ENCODE data around the gene PHF5A.

Gene PHF5A

DNA sequence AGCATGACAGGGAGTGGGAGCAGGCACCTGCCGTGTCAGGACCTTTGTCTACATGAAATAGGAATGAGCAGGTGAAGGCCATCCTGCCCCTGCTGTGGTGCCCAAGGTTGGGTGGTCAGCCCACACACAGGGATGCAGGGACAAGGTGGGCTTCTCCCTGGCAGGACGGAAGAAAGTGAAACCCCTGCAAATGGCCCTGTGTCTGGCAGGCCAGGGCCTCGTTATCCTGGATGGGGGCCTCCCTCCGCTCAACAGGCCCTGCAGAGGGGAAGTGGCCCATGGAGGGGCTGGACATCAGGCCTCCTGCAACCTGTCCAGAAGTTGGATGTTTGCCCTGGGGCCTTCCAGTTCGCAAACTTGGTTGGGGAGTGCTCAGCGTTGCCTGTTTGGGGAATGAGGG, 36.8 kb downstream of the PHF5A start:
- H3K9me2 ChIP-seq (replicated peaks; ENCODE audit: insufficient read depth, low read length), result no peaks in the 10 kb centered on the region
- TF ChIP-seq, protein P1, sequence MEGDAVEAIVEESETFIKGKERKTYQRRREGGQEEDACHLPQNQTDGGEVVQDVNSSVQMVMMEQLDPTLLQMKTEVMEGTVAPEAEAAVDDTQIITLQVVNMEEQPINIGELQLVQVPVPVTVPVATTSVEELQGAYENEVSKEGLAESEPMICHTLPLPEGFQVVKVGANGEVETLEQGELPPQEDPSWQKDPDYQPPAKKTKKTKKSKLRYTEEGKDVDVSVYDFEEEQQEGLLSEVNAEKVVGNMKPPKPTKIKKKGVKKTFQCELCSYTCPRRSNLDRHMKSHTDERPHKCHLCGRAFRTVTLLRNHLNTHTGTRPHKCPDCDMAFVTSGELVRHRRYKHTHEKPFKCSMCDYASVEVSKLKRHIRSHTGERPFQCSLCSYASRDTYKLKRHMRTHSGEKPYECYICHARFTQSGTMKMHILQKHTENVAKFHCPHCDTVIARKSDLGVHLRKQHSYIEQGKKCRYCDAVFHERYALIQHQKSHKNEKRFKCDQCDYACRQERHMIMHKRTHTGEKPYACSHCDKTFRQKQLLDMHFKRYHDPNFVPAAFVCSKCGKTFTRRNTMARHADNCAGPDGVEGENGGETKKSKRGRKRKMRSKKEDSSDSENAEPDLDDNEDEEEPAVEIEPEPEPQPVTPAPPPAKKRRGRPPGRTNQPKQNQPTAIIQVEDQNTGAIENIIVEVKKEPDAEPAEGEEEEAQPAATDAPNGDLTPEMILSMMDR (IDR thresholded peaks at IDR 0.05; ENCODE audit: insufficient read depth, low read length, poor library complexity, severe bottlenecking), result no peak
- TF ChIP-seq EZH2phosphoT487 (conservative IDR thresholded peaks at IDR 0.05; ENCODE audit: low read length), result no peak

DNA sequence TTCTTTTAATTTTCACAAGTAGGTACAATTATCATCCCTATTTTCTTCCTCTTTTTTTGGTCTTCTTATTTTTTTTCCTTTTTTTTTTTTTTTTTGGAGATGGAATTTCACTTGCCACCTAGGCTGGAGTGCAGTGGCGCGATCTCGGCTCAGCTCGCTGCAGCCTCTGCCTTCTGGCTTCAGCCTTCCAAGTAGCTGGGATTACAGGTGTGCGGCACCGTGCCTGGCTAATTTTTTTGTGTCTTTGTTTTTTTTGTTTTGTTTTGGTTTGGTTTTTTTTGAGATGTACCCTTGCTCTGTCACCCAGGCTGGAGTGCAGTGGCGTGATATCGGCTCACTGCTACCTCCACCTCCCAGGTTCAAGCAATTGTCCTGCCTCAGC, 38.5 kb downstream of the PHF5A start:
- no peaks in the 10 kb centered on the region for H3K9me3 ChIP-seq (ENCODE audit: insufficient read depth, low read length)
- no peaks in the 10 kb centered on the region for H3K27me3 ChIP-seq (ENCODE audit: low read length)
- H3K4me3 ChIP-seq (ENCODE audit: insufficient read depth, low read length, poor library complexity, severe bottlenecking), result no peak overlapping the region
- H4K20me1 ChIP-seq (ENCODE audit: low read depth, low read length), result no peaks in the 10 kb centered on the region
- no peak overlapping the region for H2AFZ ChIP-seq (ENCODE audit: low read depth, low read length, severe bottlenecking)
- H3K9ac ChIP-seq (ENCODE audit: low read length), result no peak overlapping the region
- TF ChIP-seq, protein P1 (IDR thresholded peaks at IDR 0.05; ENCODE audit: insufficient read depth, low read length, poor library complexity, severe bottlenecking), result no peak
- no peak for TF ChIP-seq EZH2phosphoT487 (conservative IDR thresholded peaks at IDR 0.05; ENCODE audit: low read length)
- H3K9me2 ChIP-seq (replicated peaks; ENCODE audit: insufficient read depth, low read length), result no peaks in the 10 kb centered on the region
- H3K79me2 ChIP-seq (ENCODE audit: insufficient read depth, low read length), result no peaks in the 10 kb centered on the region
- H3K4me2 ChIP-seq (ENCODE audit: low read depth, low read length, poor library complexity, severe bottlenecking), result no peak overlapping the region
- no peak overlapping the region for H3K27ac ChIP-seq (ENCODE audit: low read depth, low read length)
- no peaks in the 10 kb centered on the region for H3F3A ChIP-seq (ENCODE audit: insufficient read depth)
- H3K36me3 ChIP-seq (ENCODE audit: low read length), result no peaks in the 10 kb centered on the region

More for the DNA sequence above, 36.8 kb downstream of the PHF5A start:
- no peak overlapping the region for H3K9ac ChIP-seq (ENCODE audit: low read length)
- no peak overlapping the region for H3K27ac ChIP-seq (ENCODE audit: low read depth, low read length)
- no peaks in the 10 kb centered on the region for H3K36me3 ChIP-seq (ENCODE audit: low read length)
- peaks cover 12% of the 10 kb centered on the region; the same call in 1 of the 2 replicates for H3K79me2 ChIP-seq (ENCODE audit: insufficient read depth, low read length)
- no peak overlapping the region for H2AFZ ChIP-seq (ENCODE audit: low read depth, low read length, severe bottlenecking)
- no peaks in the 10 kb centered on the region for H3K9me3 ChIP-seq (ENCODE audit: insufficient read depth, low read length)
- H4K20me1 ChIP-seq (ENCODE audit: low read depth, low read length), result no peaks in the 10 kb centered on the region
- H3K4me3 ChIP-seq (ENCODE audit: insufficient read depth, low read length, poor library complexity, severe bottlenecking), result no peak overlapping the region
- H3F3A ChIP-seq (ENCODE audit: insufficient read depth), result no peaks in the 10 kb centered on the region
- H3K4me2 ChIP-seq (ENCODE audit: low read depth, low read length, poor library complexity, severe bottlenecking), result no peak overlapping the region
- no peaks in the 10 kb centered on the region for H3K27me3 ChIP-seq (ENCODE audit: low read length)

DNA sequence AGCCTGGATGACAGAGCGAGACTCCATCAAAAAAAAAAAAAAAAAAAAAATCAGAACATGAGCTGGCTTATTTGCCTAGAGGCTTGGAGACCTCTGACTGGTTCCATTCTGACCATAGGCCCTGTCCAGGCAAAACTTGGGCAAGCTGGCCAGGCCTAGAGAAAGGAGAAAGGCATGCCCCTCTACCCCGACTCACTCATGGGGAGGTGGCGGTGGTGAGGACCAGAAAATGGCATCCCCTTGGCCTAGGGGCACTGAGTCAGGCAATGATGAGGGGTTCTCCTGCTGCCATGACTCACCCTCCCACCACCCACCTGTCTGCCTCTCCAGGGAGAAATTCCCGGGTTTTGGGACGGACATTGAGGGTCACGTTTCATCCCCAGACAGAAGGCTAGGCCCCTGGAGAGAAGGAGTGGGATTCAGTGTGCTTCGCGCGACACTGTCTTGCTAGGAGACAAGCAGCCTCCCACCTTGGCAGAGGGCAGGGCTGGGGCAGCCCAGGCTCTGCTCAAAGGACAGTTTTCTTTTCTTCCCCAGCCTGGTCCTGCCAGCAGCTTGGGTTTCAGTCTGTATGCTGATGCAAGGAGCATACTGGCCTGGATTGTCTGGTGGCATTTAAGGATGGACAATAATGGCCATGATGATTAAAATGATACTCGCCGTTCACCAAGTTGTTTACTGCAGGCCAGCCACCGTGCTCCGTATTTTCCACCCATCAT, 39.1 kb downstream of the PHF5A start:
- Histone ChIP-seq H3K79me2 (ENCODE audit: insufficient read depth, low read length) (no peaks in the 10 kb centered on the region), H4K20me1 (ENCODE audit: low read depth, low read length) (no peaks in the 10 kb centered on the region), H2AFZ (ENCODE audit: low read depth, low read length, severe bottlenecking) (no peak overlapping the region), H3K9me3 (ENCODE audit: insufficient read depth, low read length) (no peaks in the 10 kb centered on the region), H3K9ac (ENCODE audit: low read length) (no peak overlapping the region), H3K4me2 (ENCODE audit: low read depth, low read length, poor library complexity, severe bottlenecking) (no peak overlapping the region), H3K9me2 (replicated peaks; ENCODE audit: insufficient read depth, low read length) (no peaks in the 10 kb centered on the region), H3K36me3 (ENCODE audit: low read length) (no peaks in the 10 kb centered on the region), H3K4me3 (ENCODE audit: insufficient read depth, low read length, poor library complexity, severe bottlenecking) (no peak overlapping the region), H3K27me3 (ENCODE audit: low read length) (no peaks in the 10 kb centered on the region), H3K27ac (ENCODE audit: low read depth, low read length) (no peak overlapping the region), H3F3A (ENCODE audit: insufficient read depth) (no peaks in the 10 kb centered on the region)
- TF ChIP-seq, protein P1 (IDR thresholded peaks at IDR 0.05; ENCODE audit: insufficient read depth, low read length, poor library complexity, severe bottlenecking), result no peak
- no peak for TF ChIP-seq EZH2phosphoT487 (conservative IDR thresholded peaks at IDR 0.05; ENCODE audit: low read length)
